Pancreas (tissue), 10 donors: ENCODE data around the gene HLA-A. TPM values are rescaled to one million over a fixed set of nuclear protein-coding genes. Genes with fewer than 3 reads are reported as not detected.

Source experiments
- ATAC-seq, 4 donors: fragments of 200-7000 bp; cut with Tn5 transposase; one replicate each; pipeline versions ENCODE4 v1.8.0 to v1.9.1; 2020; ENCODE audit warnings: mild to moderate bottlenecking in 4 of 4, moderate library complexity in 4 of 4
- DNase-seq, 6 donors: peaks; one replicate each; pipeline ENCODE4 v3.0.0-alpha.2; 2020
- FAIRE-seq: peaks from 2 replicates; lab custom pipeline; 2012; peaks lifted over from hg19 to GRCh38; lab: Jason Lieb, UNC
- H3K27ac ChIP-seq, 4 donors: fragments of 200-600 bp; sonication (generic); 1 replicate in 3 of 4; 2 replicates in 1 of 4; pipeline versions ENCODE4 v1.5.0 to v1.8.0; 2020
- H3K27me3 ChIP-seq, 4 donors: fragments of 200-600 bp; one replicate each; pipeline ENCODE4 v1.8.0; 2021
- H3K36me3 ChIP-seq, 3 donors: fragments of 200-600 bp; sonication (generic) in 1 of 3; one replicate each; pipeline versions ENCODE4 v1.5.0 to v1.8.0; 2020 to 2021
- H3K4me1 ChIP-seq, 3 donors: fragments of 200-600 bp; one replicate each; pipeline ENCODE4 v1.8.0; 2021
- H3K4me3 ChIP-seq, 4 donors: fragments of 200-600 bp; sonication (generic) in 2 of 4; one replicate each; pipeline versions ENCODE4 v1.5.0 to v1.8.0; 2020 to 2021
- H3K9me3 ChIP-seq, 4 donors: fragments of 200-600 bp; one replicate each; pipeline ENCODE4 v1.8.0; 2021
- CTCF ChIP-seq, 4 donors: fragments of 200-600 bp; sonication (generic) in 3 of 4; IDR thresholded peaks; one replicate each; pipeline versions ENCODE4 v1.5.0 to v1.8.0; 2021; ENCODE audit warnings: antibody characterized with exemption in 4 of 4
- WGBS, 2 donors: extraction: QIAGEN DNeasy Blood & Tissue Kit; methylation state at CpG; one replicate each; pipeline ENCODE4 v1.1.7; 2013; 5-methylcytosine and 5-hydroxymethylcytosine counted together
- intact Hi-C, 3 donors: fragments of 100-400 bp; cut with DNase I; formaldehyde crosslinking; loops; one replicate each; pipeline versions ENCODE4 v1.11.1 to v1.14.2; 2022
- polyA plus RNA-seq, 2 donors: library from polyadenylated mRNA; stranded (reverse); fragments of 200-250 nt; gene quantifications; one replicate each; pipeline ENCODE4 v1.2.3, GENCODE V29; 2013
- total RNA-seq, 6 donors: library from RNA; stranded (reverse); fragmentation: NEBNext Ultra II Directional in 4 of 6; extraction: Animal tissue kit (Norgen Biotek cat#: 25700) in 4 of 6; gene quantifications; one replicate each; pipeline versions ENCODE4 v1.2.1 to v1.2.4, GENCODE V29; 2021 to 2023
- donor health status: healthy with polysubstance abuse.
- donor health status: DM: no; HTN: no; CAD: no; lungs with moderate emphysema.
- donor health status: DM: no; HTN: no; CAD: no.
- donor health status: control.
- donor health status: control.
- donor health status: Bipolar disorder and iron deficiency.
- donor health status: DM: yes; HTN: yes; CAD: no.
- donor health status: DM: no; HTN: no; CAD: no.
- donor health status: DM: no; HTN: no; CAD: no.
- donor health status: DM: yes; HTN: yes; CAD: no.

Gene HLA-A
- total and polyA plus RNA-seq, 8 donors: 63.7 to 374 (median 153) TPM

- peaks cover 0 to 5% (median 4%) of the 10 kb centered on the region in 3 donors for H3K4me1 ChIP-seq
- DNase-seq (no peak), FAIRE-seq (no peak), ATAC-seq (peak in 1 of 4 donors; percentile 4)
- H3K27ac ChIP-seq: peak overlapping the region in 2 of 4 donors; percentile 52 to 97
- H3K9me3 ChIP-seq: no peaks in the 10 kb centered on the region
- H3K27me3 ChIP-seq: no peaks in the 10 kb centered on the region
- no peak overlapping the region for H3K4me3 ChIP-seq
- TF ChIP-seq CTCF (IDR thresholded peaks at IDR 0.05): no peak
- intact Hi-C loops: no loop called here
- WGBS, 2 donors: 48 to 92% methylated on average over 6 of the region's 6 CpGs
- H3K36me3 ChIP-seq: no peaks in the 10 kb centered on the region
These were observed 17.0 kb upstream of the HLA-A start for GRCh38 chr6:29925321-29925720.

- ATAC-seq: peak; percentile 24 to 66 (median 48)
- 34 to 83% methylated on average over 21 to 24 of the region's 24 CpGs for WGBS, 2 donors
- peak in 5 of 6 donors; percentile 20 to 64 (median 45) for DNase-seq
- H3K36me3 ChIP-seq: no peaks in the 10 kb centered on the region
- intact Hi-C loops: no loop called here
- H3K27ac ChIP-seq: peak overlapping the region; percentile 63 to 99 (median 96)
- FAIRE-seq: no peak
- no peak for TF ChIP-seq CTCF (IDR thresholded peaks at IDR 0.05)
- H3K9me3 ChIP-seq: no peaks in the 10 kb centered on the region
- peaks cover 0 to 5% (median 4%) of the 10 kb centered on the region in 3 donors for H3K4me1 ChIP-seq
- H3K4me3 ChIP-seq: peak overlapping the region; percentile 35 to 72 (median 52)
- no peaks in the 10 kb centered on the region for H3K27me3 ChIP-seq
These were observed 16.5 kb upstream of the HLA-A start for GRCh38 chr6:29925727-29926412.

GRCh38 chr6:29926413-29927274 lies 15.7 kb upstream of the HLA-A start:
- Histone ChIP-seq H3K4me3 (peak overlapping the region; percentile 35 to 72 (median 52)), H3K36me3 (no peaks in the 10 kb centered on the region), H3K4me1 (peaks cover 0 to 5% (median 4%) of the 10 kb centered on the region in 3 donors), H3K27me3 (no peaks in the 10 kb centered on the region), H3K9me3 (no peaks in the 10 kb centered on the region), H3K27ac (peak overlapping the region; percentile 63 to 99 (median 96))
- peak; percentile 88 to 94 (median 92) for ATAC-seq
- WGBS, 2 donors: 4 to 19% methylated on average over 40 to 82 of the region's 82 CpGs
- no peak for FAIRE-seq
- intact Hi-C loops: no loop called here
- TF ChIP-seq CTCF (IDR thresholded peaks at IDR 0.05): no peak
- DNase-seq: peak; percentile 74 to 89 (median 84)

- Histone ChIP-seq H3K27me3 (no peaks in the 10 kb centered on the region), H3K4me3 (peak overlapping the region; percentile 26 to 72 (median 52)), H3K27ac (peak overlapping the region; percentile 63 to 99 (median 96)), H3K4me1 (peaks cover 0 to 5% (median 4%) of the 10 kb centered on the region in 3 donors), H3K36me3 (no peaks in the 10 kb centered on the region), H3K9me3 (no peaks in the 10 kb centered on the region)
- TF ChIP-seq CTCF (IDR thresholded peaks at IDR 0.05): no peak
- intact Hi-C loops: no loop called here
- DNase-seq (no peak), FAIRE-seq (no peak), ATAC-seq (no peak)
- 14 to 21% methylated on average over 16 of the region's 16 CpGs for WGBS, 2 donors
These were observed 15.1 kb upstream of the HLA-A start for GRCh38 chr6:29927275-29927569.
